Nephron progenitor cell (in vitro differentiated cells): ENCODE data around the gene MYO1B.

Experiments
- DNase-seq: peaks from one replicate; pipeline ENCODE4 v3.0.0; 2021
- H3K27ac Mint-ChIP-seq: 2 replicates; pipeline ENCODE4 v1.8.0; 2021; ENCODE audit warnings: mild to moderate bottlenecking, moderate library complexity, mixed read lengths
- H3K27me3 Mint-ChIP-seq: 2 replicates; pipeline ENCODE4 v1.8.0; 2021; ENCODE audit warnings: mild to moderate bottlenecking, low read depth, mixed read lengths; ENCODE audit not compliant: poor library complexity
- H3K36me3 Mint-ChIP-seq: 2 replicates; pipeline ENCODE4 v1.8.0; 2021; ENCODE audit warnings: low read depth, mixed read lengths
- H3K4me1 Mint-ChIP-seq: 2 replicates; pipeline ENCODE4 v1.8.0; 2021; ENCODE audit warnings: mixed read lengths
- H3K4me3 Mint-ChIP-seq: 2 replicates; pipeline ENCODE4 v1.8.0; 2021; ENCODE audit warnings: mild to moderate bottlenecking, moderate library complexity, mixed read lengths
- H3K9me3 Mint-ChIP-seq: 2 replicates; pipeline ENCODE4 v1.8.0; 2021; ENCODE audit warnings: mild to moderate bottlenecking, moderate library complexity, mixed read lengths
- CTCF ChIP-seq: fragments of 200-600 bp; sonication (generic); IDR thresholded peaks from 2 replicates; pipeline ENCODE4 v1.5.0; 2021; ENCODE audit warnings: antibody characterized with exemption

The MYO1B gene

GRCh38 chr2:191321861-191322662, 76.9 kb downstream of the MYO1B start:
- Mint-ChIP-seq H3K4me1 (peaks cover 54% of the 10 kb centered on the region), H3K36me3 (peaks cover 41% of the 10 kb centered on the region), H3K9me3 (peaks cover 20% of the 10 kb centered on the region), H3K27ac (peak overlapping the region; percentile 62), H3K27me3 (no peaks in the 10 kb centered on the region), H3K4me3 (no peak overlapping the region)
- TF ChIP-seq CTCF, result no peak
- no peak for DNase-seq

- H3K27me3 Mint-ChIP-seq, result no peaks in the 10 kb centered on the region
- H3K27ac Mint-ChIP-seq, result no peak overlapping the region
- peaks cover 47% of the 10 kb centered on the region for H3K4me1 Mint-ChIP-seq
- peaks cover 44% of the 10 kb centered on the region for H3K36me3 Mint-ChIP-seq
- TF ChIP-seq CTCF, result no peak
- peaks cover 20% of the 10 kb centered on the region for H3K9me3 Mint-ChIP-seq
- DNase-seq, result no peak
- no peak overlapping the region for H3K4me3 Mint-ChIP-seq
Observed at GRCh38 chr2:191322828-191323506, 77.8 kb downstream of the MYO1B start.

- H3K4me1 Mint-ChIP-seq, result peaks cover 19% of the 10 kb centered on the region
- no peak overlapping the region for H3K4me3 Mint-ChIP-seq
- H3K27me3 Mint-ChIP-seq, result no peaks in the 10 kb centered on the region
- no peak overlapping the region for H3K27ac Mint-ChIP-seq
- no peak for DNase-seq
- H3K36me3 Mint-ChIP-seq, result peaks cover 61% of the 10 kb centered on the region
- no peak for TF ChIP-seq CTCF
- H3K9me3 Mint-ChIP-seq, result peaks cover 20% of the 10 kb centered on the region
Observed at GRCh38 chr2:191325651-191326365, 80.6 kb downstream of the MYO1B start.

GRCh38 chr2:191327484-191327883, 82.3 kb downstream of the MYO1B start:
- peaks cover 75% of the 10 kb centered on the region for H3K36me3 Mint-ChIP-seq
- no peak overlapping the region for H3K4me3 Mint-ChIP-seq
- DNase-seq, result no peak
- no peak overlapping the region for H3K27ac Mint-ChIP-seq
- no peaks in the 10 kb centered on the region for H3K27me3 Mint-ChIP-seq
- TF ChIP-seq CTCF, result no peak
- peaks cover 18% of the 10 kb centered on the region for H3K9me3 Mint-ChIP-seq
- peaks cover 2% of the 10 kb centered on the region for H3K4me1 Mint-ChIP-seq

GRCh38 chr2:191328150-191328809, 83.1 kb downstream of the MYO1B start:
- peaks cover 10% of the 10 kb centered on the region for H3K9me3 Mint-ChIP-seq
- H3K36me3 Mint-ChIP-seq, result peaks cover 75% of the 10 kb centered on the region
- no peak overlapping the region for H3K4me3 Mint-ChIP-seq
- H3K27me3 Mint-ChIP-seq, result no peaks in the 10 kb centered on the region
- DNase-seq, result no peak
- no peaks in the 10 kb centered on the region for H3K4me1 Mint-ChIP-seq
- H3K27ac Mint-ChIP-seq, result peak overlapping the region; percentile 20
- no peak for TF ChIP-seq CTCF
